ENCODE data around the gene SIDT1.

Gene SIDT1

DNA sequence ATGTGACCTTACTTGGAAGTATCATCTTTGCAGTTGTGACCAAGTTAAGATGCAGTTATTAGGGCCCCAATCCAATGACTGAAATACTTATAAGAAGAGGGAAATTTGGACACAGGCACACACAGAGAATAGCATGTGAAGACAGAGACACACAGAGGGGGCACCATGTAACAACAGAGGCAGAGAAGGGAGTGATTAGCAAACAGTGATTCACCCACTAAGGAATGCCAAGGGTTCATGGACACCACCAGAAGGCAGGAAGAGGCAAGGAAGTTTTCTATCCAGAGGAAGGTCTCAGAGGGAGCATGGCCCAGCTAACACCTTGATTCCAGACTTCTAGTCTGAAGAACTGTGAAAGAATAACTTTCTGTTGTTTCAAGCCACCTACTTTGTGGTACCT is 25.0 kb downstream of the SIDT1 start:
- Mint-ChIP-seq H3K9me3 (no peaks in the 10 kb centered on the region), H3K36me3 (ENCODE audit: low read depth) (peaks cover 2% of the 10 kb centered on the region), H3K4me1 (ENCODE audit: low read depth) (peaks cover 5% of the 10 kb centered on the region), H3K27ac (no peak overlapping the region), H3K4me3 (no peak overlapping the region), H3K27me3 (ENCODE audit: low read depth) (no peaks in the 10 kb centered on the region)

DNA sequence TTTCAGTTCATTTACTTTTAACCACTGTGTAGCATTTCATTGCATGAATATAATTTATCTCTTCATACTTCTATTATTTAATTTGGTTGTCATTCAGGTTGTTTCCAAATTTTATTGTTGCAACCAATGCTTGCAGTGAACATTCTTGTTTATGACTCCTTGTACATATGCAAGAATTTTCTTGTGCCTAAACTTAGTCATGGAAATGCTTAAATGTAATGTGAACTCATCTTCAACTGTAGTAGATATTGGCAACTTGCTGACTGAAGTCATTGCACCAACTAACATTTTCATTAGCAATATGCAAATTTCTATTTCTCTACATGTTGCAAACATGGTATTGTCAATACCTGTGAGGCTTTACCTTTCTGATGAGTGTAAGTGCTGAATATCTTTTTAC is 26.7 kb downstream of the SIDT1 start:
- Mint-ChIP-seq H3K36me3 (ENCODE audit: low read depth) (no peaks in the 10 kb centered on the region), H3K4me3 (no peak overlapping the region), H3K27ac (no peak overlapping the region), H3K9me3 (no peaks in the 10 kb centered on the region), H3K27me3 (ENCODE audit: low read depth) (no peaks in the 10 kb centered on the region), H3K4me1 (ENCODE audit: low read depth) (peaks cover 5% of the 10 kb centered on the region)

DNA sequence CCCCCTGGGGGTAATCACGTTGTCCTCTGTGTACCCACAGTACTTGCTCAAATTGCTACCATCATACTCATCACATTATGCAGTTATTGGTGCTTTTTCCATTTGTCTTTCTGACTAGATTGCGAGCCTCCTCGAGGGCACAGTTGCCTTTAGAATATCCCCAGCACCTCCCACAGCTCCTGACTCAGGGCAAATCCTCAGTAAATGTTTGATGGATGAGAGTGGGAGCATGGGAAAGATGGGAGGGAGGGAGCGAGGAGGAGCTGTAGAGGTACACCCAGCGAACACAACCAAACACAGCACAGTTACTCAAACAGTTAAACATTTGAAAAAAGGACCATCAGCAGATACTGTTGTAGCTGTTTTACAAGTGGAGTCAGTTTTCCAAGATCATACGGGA is 27.9 kb downstream of the SIDT1 start:
- H3K27me3 Mint-ChIP-seq (ENCODE audit: low read depth) = no peaks in the 10 kb centered on the region
- peaks cover 5% of the 10 kb centered on the region for H3K4me1 Mint-ChIP-seq (ENCODE audit: low read depth)
- H3K27ac Mint-ChIP-seq = no peak overlapping the region
- no peak overlapping the region for H3K4me3 Mint-ChIP-seq
- H3K9me3 Mint-ChIP-seq = no peaks in the 10 kb centered on the region
- peaks cover 4% of the 10 kb centered on the region for H3K36me3 Mint-ChIP-seq (ENCODE audit: low read depth)

DNA sequence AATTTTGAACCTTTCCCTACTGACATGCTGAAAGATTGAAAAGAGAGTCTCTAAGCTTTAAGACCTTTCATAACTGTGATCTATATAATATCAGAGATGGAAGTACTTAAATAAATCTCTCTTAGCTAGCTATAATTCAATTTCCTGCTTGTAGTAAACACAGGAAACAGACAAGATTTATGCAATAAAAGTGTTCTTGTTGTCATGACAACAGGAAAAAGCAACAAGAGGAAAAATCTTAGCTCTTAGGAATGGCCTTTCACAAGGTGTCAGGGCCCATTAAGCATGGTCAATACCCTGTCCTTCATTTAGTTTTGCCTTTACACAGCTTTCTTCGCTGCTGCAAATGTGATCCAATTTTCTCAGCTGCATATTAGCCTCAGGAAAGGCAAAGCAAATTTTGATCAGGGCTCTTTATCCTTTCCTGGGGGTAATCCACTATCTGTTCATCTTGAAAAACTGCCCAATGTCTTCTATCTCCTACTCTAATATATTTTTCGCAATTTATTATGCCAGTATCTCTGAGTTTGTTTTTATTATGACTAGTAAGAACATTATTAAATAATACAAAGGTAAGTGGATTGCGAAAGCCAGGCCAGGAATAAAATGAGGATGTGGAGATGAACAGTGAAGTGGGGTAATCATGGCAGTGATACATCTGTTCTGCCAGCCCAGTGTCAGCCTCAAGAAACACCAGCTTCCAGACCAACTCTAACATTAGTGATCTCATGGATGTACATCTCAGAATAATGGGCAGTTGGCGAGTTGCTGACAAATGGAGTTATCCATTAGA is 28.7 kb downstream of the SIDT1 start:
- Mint-ChIP-seq H3K4me3 (no peak overlapping the region), H3K27me3 (ENCODE audit: low read depth) (no peaks in the 10 kb centered on the region), H3K4me1 (ENCODE audit: low read depth) (peaks cover 5% of the 10 kb centered on the region), H3K27ac (no peak overlapping the region), H3K9me3 (no peaks in the 10 kb centered on the region), H3K36me3 (ENCODE audit: low read depth) (peaks cover 4% of the 10 kb centered on the region)

DNA sequence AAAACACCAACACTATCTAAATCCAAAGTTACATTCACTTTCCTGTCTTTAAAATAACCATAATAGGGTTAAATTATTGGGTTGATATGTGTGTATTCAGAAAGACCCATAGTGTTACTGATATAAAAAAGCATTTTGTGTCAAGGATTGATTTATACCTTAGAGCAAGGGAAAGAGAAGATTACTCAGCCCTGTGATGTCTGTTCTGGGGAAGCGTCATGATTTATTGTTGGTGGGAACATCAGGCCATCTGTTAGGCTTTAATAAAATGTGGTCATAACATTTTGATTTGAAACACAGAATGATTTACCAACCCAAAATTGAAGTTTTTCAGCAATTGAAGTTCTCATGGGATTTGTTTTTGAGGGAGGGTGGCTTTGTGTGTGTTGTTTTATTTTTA is 33.2 kb downstream of the SIDT1 start:
- Mint-ChIP-seq H3K27me3 (ENCODE audit: low read depth) (no peaks in the 10 kb centered on the region), H3K4me3 (no peak overlapping the region), H3K9me3 (no peaks in the 10 kb centered on the region), H3K27ac (no peak overlapping the region), H3K4me1 (ENCODE audit: low read depth) (peaks cover 4% of the 10 kb centered on the region), H3K36me3 (ENCODE audit: low read depth) (peaks cover 12% of the 10 kb centered on the region)

- H3K9me3 Mint-ChIP-seq = no peaks in the 10 kb centered on the region
- H3K36me3 Mint-ChIP-seq (ENCODE audit: low read depth) = peaks cover 8% of the 10 kb centered on the region
- H3K27me3 Mint-ChIP-seq (ENCODE audit: low read depth) = no peaks in the 10 kb centered on the region
- no peak overlapping the region for H3K4me3 Mint-ChIP-seq
- H3K27ac Mint-ChIP-seq = no peak overlapping the region
- H3K4me1 Mint-ChIP-seq (ENCODE audit: low read depth) = no peaks in the 10 kb centered on the region
Observed at GRCh38 chr3:113570158-113570557, 37.8 kb downstream of the SIDT1 start.

GRCh38 chr3:113571360-113571759 is 39.0 kb downstream of the SIDT1 start:
- no peak overlapping the region for H3K27ac Mint-ChIP-seq
- H3K4me1 Mint-ChIP-seq (ENCODE audit: low read depth) = no peaks in the 10 kb centered on the region
- H3K9me3 Mint-ChIP-seq = no peaks in the 10 kb centered on the region
- no peaks in the 10 kb centered on the region for H3K27me3 Mint-ChIP-seq (ENCODE audit: low read depth)
- H3K4me3 Mint-ChIP-seq = no peak overlapping the region
- H3K36me3 Mint-ChIP-seq (ENCODE audit: low read depth) = peaks cover 8% of the 10 kb centered on the region

- Mint-ChIP-seq H3K9me3 (no peaks in the 10 kb centered on the region), H3K4me1 (ENCODE audit: low read depth) (peaks cover 2% of the 10 kb centered on the region), H3K27me3 (ENCODE audit: low read depth) (no peaks in the 10 kb centered on the region), H3K27ac (no peak overlapping the region), H3K4me3 (no peak overlapping the region), H3K36me3 (ENCODE audit: low read depth) (peaks cover 5% of the 10 kb centered on the region)
Observed at GRCh38 chr3:113573728-113574127, 41.4 kb downstream of the SIDT1 start.

GRCh38 chr3:113574213-113574612 is 41.9 kb downstream of the SIDT1 start:
- Mint-ChIP-seq H3K27ac (no peak overlapping the region), H3K36me3 (ENCODE audit: low read depth) (peaks cover 5% of the 10 kb centered on the region), H3K9me3 (no peaks in the 10 kb centered on the region), H3K4me3 (no peak overlapping the region), H3K27me3 (ENCODE audit: low read depth) (no peaks in the 10 kb centered on the region), H3K4me1 (ENCODE audit: low read depth) (peaks cover 2% of the 10 kb centered on the region)

DNA sequence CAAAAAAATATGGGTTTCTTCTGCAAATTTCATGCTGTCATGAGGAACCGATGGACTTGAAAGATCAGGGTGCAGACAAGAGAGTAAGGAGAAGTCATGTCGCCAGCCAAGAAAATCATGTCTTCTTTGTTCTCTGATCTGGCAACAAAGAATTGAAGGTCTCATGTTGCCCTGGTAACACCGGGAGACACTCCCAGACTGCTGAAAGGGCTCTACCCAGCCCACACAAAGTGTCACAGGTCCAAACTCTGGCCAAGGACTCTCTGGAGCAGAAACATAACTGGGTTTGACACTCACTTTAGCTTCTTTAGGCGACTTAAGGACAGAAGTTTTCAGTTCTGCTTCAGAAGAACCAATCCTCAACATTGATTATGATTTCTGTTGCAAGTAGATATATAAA is 42.9 kb downstream of the SIDT1 start:
- no peaks in the 10 kb centered on the region for H3K27me3 Mint-ChIP-seq (ENCODE audit: low read depth)
- no peak overlapping the region for H3K27ac Mint-ChIP-seq
- H3K9me3 Mint-ChIP-seq = no peaks in the 10 kb centered on the region
- peaks cover 2% of the 10 kb centered on the region for H3K4me1 Mint-ChIP-seq (ENCODE audit: low read depth)
- peaks cover 3% of the 10 kb centered on the region for H3K36me3 Mint-ChIP-seq (ENCODE audit: low read depth)
- no peak overlapping the region for H3K4me3 Mint-ChIP-seq

DNA sequence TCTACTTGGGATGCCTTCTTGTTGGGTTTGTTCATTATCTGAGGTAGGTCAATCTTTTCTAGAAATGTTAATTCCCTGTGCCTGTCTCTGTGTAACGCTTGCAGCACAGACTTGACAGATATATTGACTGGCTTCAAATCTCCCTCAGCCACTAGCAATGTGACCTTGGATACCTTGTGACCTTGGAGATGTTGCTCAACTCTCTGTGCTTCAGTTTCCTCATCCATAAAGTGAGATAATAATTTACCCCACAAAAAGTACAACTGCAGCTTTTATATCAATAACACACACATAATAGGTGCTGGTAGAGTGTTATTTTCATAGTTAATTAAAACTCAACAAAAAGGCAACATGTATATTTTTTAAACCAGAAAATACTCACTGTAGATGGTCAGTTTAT is 52.9 kb downstream of the SIDT1 start:
- Mint-ChIP-seq H3K4me3 (no peak overlapping the region), H3K4me1 (ENCODE audit: low read depth) (no peaks in the 10 kb centered on the region), H3K9me3 (no peaks in the 10 kb centered on the region), H3K27me3 (ENCODE audit: low read depth) (no peaks in the 10 kb centered on the region), H3K36me3 (ENCODE audit: low read depth) (peaks cover 18% of the 10 kb centered on the region), H3K27ac (no peak overlapping the region)

DNA sequence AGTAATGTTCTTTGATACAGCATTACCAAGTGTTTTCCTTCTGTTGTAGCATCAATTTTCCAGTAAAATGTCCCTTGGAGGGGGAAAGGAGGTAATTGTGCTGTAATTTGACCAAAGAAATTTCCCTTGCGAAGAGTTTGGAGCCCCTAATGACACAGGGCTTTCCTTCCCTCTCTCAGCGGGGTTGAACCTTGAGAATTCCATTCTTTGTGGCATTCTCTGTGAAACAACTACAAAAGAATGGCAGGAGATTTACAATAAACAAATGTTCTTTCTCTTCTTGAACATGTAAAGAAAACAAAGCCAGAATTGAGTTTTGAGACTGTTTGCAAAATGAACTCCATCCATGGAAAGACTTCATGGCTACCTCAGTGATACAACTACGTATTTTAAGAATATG is 53.4 kb downstream of the SIDT1 start:
- no peak overlapping the region for H3K27ac Mint-ChIP-seq
- peaks cover 18% of the 10 kb centered on the region for H3K36me3 Mint-ChIP-seq (ENCODE audit: low read depth)
- no peaks in the 10 kb centered on the region for H3K27me3 Mint-ChIP-seq (ENCODE audit: low read depth)

GRCh38 chr3:113588806-113589205 is 56.5 kb downstream of the SIDT1 start:
- H3K9me3 Mint-ChIP-seq = no peaks in the 10 kb centered on the region
- H3K27me3 Mint-ChIP-seq (ENCODE audit: low read depth) = no peaks in the 10 kb centered on the region
- H3K4me1 Mint-ChIP-seq (ENCODE audit: low read depth) = peaks cover 2% of the 10 kb centered on the region
- H3K27ac Mint-ChIP-seq = no peak overlapping the region
- no peak overlapping the region for H3K4me3 Mint-ChIP-seq
- H3K36me3 Mint-ChIP-seq (ENCODE audit: low read depth) = peaks cover 17% of the 10 kb centered on the region

More for the DNA sequence above, 53.4 kb downstream of the SIDT1 start:
- Mint-ChIP-seq H3K4me1 (ENCODE audit: low read depth) (peaks cover under 1% of the 10 kb centered on the region), H3K9me3 (no peaks in the 10 kb centered on the region), H3K4me3 (no peak overlapping the region)

GRCh38 chr3:113589971-113590370 is 57.6 kb downstream of the SIDT1 start:
- Mint-ChIP-seq H3K4me3 (no peak overlapping the region), H3K4me1 (ENCODE audit: low read depth) (peaks cover 2% of the 10 kb centered on the region), H3K36me3 (ENCODE audit: low read depth) (peaks cover 20% of the 10 kb centered on the region), H3K27ac (no peak overlapping the region), H3K9me3 (no peaks in the 10 kb centered on the region), H3K27me3 (ENCODE audit: low read depth) (no peaks in the 10 kb centered on the region)

DNA sequence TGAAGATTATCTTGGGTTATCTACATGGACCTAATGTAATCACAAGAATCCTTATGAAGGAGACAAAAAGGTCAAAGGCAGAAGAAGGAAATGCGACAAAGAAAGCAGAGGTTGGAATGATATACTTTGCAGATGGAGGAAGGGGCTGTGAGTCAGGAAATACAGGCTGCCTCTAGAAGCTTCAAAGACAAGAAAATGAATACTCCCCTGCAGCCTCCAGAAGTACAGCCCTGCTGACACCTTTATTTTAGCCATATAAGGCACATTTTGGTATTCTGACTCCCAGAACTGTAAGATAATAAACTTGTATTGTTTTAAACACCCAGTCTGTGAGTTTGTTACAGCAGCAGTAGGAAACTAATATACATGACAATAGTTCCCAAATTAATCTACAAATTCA is 58.6 kb downstream of the SIDT1 start:
- Mint-ChIP-seq H3K27me3 (ENCODE audit: low read depth) (no peaks in the 10 kb centered on the region), H3K4me3 (no peak overlapping the region), H3K4me1 (ENCODE audit: low read depth) (peaks cover 4% of the 10 kb centered on the region), H3K9me3 (no peaks in the 10 kb centered on the region), H3K36me3 (ENCODE audit: low read depth) (peaks cover 17% of the 10 kb centered on the region), H3K27ac (no peak overlapping the region)

DNA sequence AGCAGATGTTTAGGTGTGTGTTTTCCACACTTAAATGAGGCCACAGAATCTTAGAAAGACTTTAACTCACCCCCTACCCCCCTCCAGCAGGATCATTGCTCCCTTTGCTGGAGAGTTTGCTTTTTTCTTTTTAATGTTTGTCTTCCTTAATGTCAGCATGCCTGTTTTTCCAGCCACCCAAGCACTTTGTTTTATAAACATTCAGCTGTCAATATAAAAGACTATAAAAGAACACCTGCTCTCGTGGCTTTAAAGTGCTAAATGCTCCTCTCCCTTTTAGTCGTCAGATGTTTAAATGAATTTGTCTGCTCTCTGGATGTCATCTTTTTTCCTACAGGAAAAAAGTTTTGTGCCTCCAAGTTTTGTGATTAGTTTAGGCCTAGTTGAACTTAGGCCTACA is 61.7 kb downstream of the SIDT1 start:
- no peak overlapping the region for H3K27ac Mint-ChIP-seq
- peaks cover 14% of the 10 kb centered on the region for H3K36me3 Mint-ChIP-seq (ENCODE audit: low read depth)
- H3K9me3 Mint-ChIP-seq = no peaks in the 10 kb centered on the region
- no peak overlapping the region for H3K4me3 Mint-ChIP-seq
- peaks cover 4% of the 10 kb centered on the region for H3K4me1 Mint-ChIP-seq (ENCODE audit: low read depth)
- no peaks in the 10 kb centered on the region for H3K27me3 Mint-ChIP-seq (ENCODE audit: low read depth)

Data from T-helper 1 cell treated with Interleukin-12 subunit alpha and Interleukin-12 subunit beta and Interleukin-4 antibody, amounts not matched to agents 30 μg/mL and 1 μg/mL, for 36 hours (primary cell).